GM19463 (cell line): ENCODE data around the gene RBFOX2.
"Not testable (repeated sequence)": the region's sequence is repeated elsewhere in the genome, so short reads cannot be mapped to it uniquely, and the experiment has no call there.

Experiments used
- ATAC-seq: cut with Tn5 transposase; IDR thresholded peaks from one replicate; pipeline ENCODE4 v1.9.1; 2021; ENCODE audit warnings: mild to moderate bottlenecking, moderate library complexity; ENCODE audit not compliant: unreplicated experiment

The RBFOX2 gene

DNA sequence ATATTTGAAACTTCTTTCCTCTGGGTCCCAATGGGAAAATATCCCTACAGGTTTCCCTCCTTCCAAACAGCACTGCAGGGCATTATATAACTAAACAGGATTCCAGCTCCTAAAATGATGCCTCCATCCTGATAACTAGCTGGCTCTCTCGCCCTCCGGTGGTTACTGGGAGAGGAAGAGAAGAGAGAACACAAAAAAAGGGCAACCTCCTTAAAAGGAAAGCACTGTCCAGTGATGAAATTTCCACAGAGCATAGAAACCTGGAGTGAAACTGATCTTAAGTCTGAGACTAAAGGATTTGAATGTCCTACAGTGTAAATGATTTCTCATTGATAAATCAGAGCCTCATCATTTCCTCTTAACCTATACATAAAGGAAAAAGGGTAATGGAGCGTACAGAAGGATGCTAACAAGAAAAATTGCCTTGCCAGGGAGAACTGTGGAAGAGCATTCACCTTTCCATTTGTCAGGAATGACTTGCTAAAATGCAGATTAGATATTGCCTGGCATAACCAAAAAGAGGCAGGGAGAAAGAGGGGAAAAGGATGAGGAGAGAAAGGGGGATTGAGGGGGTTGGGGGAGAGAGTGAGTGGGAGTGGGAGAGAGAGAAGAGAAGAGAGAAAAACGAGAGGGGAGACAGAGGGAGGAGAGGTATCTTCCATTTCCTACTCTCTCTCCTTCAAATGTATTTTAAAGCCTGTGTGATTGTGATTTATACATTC lies 189.6 kb downstream of the RBFOX2 start:
- no peak for ATAC-seq

- ATAC-seq, result no peak
Measured at GRCh38 chr22:35837101-35837727, 191.4 kb downstream of the RBFOX2 start.

DNA sequence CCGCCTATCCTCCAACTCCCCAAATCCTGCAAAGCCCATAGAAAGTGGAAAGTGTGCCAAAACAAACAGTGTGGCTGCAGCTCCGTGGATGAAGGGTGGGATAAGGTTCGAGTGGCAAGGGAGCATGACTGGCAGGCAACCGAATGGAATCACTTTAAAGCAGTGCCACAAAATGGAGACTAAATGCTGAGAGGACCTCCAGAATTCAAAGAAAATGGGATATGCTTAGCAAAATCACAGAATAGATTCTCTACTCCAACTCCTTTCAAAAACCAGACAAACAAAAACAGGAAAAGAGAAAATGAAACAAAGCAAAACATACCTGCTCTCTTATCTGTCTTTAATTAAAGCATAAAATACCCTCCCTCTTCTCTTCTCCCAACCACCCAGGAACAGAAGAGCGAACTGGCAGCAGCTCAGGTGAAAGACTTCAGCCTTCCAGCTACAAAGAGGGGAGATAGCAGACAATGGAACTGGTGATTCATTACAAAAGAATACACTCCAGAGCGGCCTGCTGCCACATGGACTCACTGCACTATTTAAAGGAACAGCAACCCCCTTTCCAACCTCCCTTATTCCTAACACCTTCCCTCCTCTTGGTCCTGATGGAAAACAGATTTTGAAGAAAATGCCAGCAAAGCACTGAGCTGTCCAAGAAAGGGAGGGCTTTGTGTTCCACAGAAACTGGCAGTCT lies 192.5 kb downstream of the RBFOX2 start:
- ATAC-seq, result no peak

- ATAC-seq, result no peak
Measured at GRCh38 chr22:35835267-35835997, 193.2 kb downstream of the RBFOX2 start.

- no peak for ATAC-seq
Measured at GRCh38 chr22:35834061-35834460, 194.6 kb downstream of the RBFOX2 start.

DNA sequence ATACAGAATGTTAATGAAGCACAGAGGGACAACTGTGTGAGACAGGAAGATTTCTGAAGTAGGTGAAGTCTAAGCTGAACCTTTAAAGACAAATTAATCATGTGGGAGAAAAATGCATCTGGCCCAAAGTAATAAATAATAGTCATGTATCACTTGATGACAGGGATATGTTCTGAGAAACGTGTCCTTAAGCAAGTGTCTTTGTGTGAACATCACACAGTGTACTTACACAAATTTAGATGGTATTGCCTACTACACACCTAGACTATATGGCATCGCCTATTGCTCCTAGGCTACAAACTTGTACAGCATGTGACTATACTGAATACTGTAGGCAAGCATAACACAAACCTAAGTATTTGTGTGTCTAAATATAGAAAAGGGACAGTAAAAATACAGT lies 198.3 kb downstream of the RBFOX2 start:
- no peak for ATAC-seq

DNA sequence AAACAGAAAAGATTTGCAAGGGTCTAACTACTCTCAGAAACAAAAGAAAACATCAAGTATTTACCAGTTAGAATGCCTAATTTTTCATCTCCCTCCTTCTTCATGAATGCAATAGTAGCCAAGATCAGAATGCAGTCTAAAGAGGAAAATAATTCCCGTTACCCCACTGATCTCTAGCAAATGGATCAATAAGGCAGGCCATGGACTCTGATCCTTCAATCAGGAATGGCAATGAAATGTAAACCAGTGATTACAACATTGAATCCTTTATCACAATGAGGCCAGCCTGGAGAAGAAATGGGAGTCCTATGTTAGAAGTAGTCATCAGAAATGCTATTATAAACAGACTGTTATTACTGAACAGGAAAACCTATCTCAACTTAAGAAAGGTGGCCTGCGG lies 204.4 kb downstream of the RBFOX2 start:
- no peak for ATAC-seq

GRCh38 chr22:35821654-35822053 lies 207.0 kb downstream of the RBFOX2 start:
- ATAC-seq, result no peak

GRCh38 chr22:35819421-35819820 lies 209.2 kb downstream of the RBFOX2 start:
- ATAC-seq, result no peak

DNA sequence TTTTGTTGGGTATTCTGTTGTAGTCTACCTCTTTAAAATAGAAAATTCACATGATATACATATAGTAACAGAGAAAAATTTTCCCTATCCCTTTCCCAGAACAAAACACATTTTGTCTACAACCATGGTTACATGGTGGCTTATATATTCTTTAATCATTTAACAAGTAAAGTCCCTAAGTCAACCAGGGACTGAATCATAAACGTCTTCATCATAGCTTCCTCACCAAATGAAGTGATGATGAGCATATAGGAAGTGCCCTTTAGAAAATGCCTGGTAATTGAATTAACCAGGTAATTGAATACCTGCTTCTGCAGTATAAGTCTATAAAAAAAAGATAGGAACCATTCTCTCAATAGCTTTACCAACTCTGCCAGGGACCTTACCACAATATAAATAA lies 209.7 kb downstream of the RBFOX2 start:
- no peak for ATAC-seq

DNA sequence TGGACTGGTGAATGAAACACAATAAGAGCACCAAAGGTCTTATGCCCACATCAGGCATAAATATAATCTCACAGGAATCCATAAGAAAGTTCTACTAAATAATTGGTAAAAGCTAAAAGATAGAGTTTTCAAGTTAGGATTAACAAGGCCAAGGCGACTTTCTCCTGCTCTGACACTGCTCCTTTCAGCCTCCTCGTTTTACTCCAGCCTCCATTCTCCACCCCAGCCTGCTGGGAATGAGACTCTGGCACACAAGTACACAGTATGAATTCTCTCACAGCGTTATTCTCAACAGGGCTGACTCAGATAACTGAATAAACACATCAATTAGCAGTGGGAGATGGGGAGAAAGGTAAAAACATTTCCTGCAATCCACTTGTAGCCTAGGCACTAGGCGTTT lies 216.0 kb downstream of the RBFOX2 start:
- no peak for ATAC-seq

- no peak for ATAC-seq
Measured at GRCh38 chr22:35811670-35812069, 217.0 kb downstream of the RBFOX2 start.

DNA sequence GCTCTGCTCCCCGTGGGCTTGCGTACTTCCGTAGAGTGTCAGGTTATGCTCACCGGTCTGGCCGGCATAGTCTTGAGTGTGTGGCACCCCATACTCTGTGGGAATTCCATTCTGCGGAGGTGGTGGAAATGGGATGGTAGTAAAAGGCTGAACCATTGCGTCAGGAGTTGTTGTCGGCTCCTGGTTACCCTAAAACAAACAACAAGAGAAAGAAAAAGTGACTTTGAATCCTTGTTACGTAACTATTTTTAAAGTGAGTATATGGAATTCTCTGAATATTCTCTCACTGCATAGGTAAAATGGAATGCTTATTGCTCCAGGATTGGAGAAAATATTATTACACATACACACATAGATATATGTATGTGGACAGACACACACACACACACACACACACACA lies 218.8 kb downstream of the RBFOX2 start:
- no peak for ATAC-seq

GRCh38 chr22:35808377-35808776 lies 220.2 kb downstream of the RBFOX2 start:
- no peak for ATAC-seq

GRCh38 chr22:35806668-35807067 lies 222.0 kb downstream of the RBFOX2 start:
- not testable (repeated sequence) for ATAC-seq

DNA sequence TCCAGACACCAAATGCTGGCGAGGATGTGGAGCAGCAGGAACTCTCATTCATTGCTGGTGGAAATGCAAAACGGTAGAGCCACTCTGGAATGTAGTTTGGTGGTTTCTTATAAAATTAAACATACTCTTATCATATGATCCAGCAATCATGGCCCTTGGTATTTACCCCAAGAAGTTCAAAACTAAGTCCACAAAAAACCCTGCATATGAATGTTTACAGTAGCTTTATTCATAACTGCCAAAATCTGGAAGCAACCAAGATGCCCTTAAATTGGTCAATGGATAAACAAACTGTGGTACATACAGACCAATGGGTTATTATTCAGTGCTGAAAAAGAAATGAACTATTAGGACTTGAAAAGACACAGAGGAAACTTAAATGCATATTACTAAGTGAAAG lies 223.2 kb downstream of the RBFOX2 start:
- ATAC-seq, result no peak

GRCh38 chr22:35804421-35804820 lies 224.2 kb downstream of the RBFOX2 start:
- no peak for ATAC-seq

- ATAC-seq, result no peak
Measured at GRCh38 chr22:35802885-35803284, 225.7 kb downstream of the RBFOX2 start.

- not testable (repeated sequence) for ATAC-seq
Measured at GRCh38 chr22:35801301-35801700, 227.3 kb downstream of the RBFOX2 start.

DNA sequence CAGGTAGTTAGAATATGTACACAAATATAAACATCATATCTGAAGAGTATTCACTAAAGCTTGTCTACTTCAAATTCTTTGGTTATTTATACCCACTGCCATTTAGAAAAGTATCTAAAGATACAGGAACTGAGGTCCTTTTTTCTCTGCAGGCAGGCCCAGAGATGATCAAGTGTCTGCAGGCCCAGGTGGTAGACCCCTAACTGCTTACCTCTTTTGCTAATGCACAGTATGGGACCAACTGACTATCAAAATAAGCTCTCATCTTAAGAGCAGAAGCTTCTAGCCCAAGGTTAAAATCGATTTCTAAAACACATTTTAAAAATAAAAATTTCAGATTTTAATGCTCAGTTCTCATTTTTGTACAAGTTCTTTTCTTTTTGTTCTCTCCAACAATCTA lies 229.5 kb downstream of the RBFOX2 start:
- ATAC-seq, result no peak

DNA sequence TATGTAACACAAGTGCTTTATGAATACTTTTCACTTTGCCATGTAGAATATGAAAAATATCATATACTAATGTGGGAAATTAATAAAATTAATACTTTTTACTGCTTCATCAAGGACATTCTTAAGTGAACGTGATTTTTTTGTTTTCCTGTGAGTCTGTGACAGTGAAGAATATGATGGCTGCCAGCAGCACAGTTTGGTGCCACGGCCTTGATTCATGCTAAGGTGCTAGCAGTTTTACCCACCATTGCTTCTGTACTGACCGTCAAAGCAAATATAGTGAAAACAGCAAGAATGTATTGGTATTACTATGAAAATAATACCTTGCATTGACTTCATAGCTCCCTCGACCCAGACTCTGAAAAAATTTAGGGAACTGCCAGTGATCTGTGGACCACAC lies 231.2 kb downstream of the RBFOX2 start:
- ATAC-seq, result no peak
